Measurements from ENCODE around the gene TIAM2. TPM values are rescaled to one million over a fixed set of nuclear protein-coding genes. Genes with fewer than 3 reads are reported as not detected.
A peak's percentile ranks its signal among the peaks of the same experiment; 100 is the strongest.
"Not testable (repeated sequence)": the region's sequence is repeated elsewhere in the genome, so short reads cannot be mapped to it uniquely, and the experiment has no call there.

Gene TIAM2
- total and polyA plus RNA-seq, 7 experiments from 2014 or later = 0.66 to 11.6 (median 6.0) TPM

DNA sequence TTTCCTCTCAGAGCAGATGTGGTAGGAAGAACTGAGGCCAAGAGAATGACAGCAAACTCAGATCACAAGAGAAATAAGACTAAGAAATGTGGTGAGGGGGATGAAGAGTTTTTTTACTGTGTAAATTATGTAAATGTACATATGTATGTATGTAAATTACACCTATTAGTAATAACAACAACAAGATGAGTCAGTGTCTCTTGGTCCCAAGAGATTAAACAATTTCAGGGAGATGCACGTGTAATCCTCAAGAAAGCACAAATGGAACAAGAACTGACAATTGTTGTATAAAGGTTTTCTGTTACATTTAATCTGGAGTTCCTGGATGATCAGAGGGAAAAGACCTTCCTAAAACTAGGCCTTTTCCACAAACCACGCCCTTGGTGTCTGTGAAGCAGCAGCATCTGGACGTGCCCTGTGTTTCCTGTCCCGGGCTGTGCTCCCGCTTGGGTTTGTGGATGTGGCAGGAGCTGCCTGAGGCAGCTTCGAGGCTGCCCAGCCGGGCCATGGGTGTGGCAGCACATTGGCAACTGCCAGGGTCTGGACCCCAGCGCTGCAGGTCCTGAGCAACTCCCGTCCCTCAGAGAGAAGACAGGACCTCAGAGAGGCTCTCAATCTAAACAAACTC lies 269.7 kb downstream of the TIAM2 start:
- peak overlapping the region in 2 of 9 donors; percentile 8 to 53 for H3K27ac Mint-ChIP-seq
- intact Hi-C loops (cut with micrococcal nuclease) = loop anchor here in 1 of 2 donors (5.0 kb wide), 1 partner anchor 88 kb away; no protein-coding TSS in a partner anchor
- no peak for DNase-seq
- H3K4me1 Mint-ChIP-seq = peaks cover 6 to 24% (median 10%) of the 10 kb centered on the region in 7 donors
- H3K27me3 ChIP-seq (ENCODE audit: control insufficient read depth in 2 of 2, insufficient read depth in 2 of 2, low read length in 2 of 2) = no peaks in the 10 kb centered on the region
- ChIA-PET CTCF (no interaction called here), POLR2A (no interaction called here)
- ATAC-seq = no peak
- H3K36me3 Mint-ChIP-seq = peaks cover 5 to 55% (median 21%) of the 10 kb centered on the region in 5 donors
- peaks cover 0 to 4% of the 10 kb centered on the region in 2 donors for H3K4me1 ChIP-seq (ENCODE audit: control insufficient read depth in 2 of 2, insufficient read depth in 2 of 2, low read length in 2 of 2)
- no peak overlapping the region for H3K4me3 Mint-ChIP-seq
- H3K9me3 Mint-ChIP-seq = no peaks in the 10 kb centered on the region
- no peak overlapping the region for H3K27ac ChIP-seq (ENCODE audit: low read depth, low read length)
- no peaks in the 10 kb centered on the region for H3K27me3 Mint-ChIP-seq
- H3K9me3 ChIP-seq (ENCODE audit: control insufficient read depth in 2 of 3, low read length in 3 of 3) = no peaks in the 10 kb centered on the region
- H3K4me3 ChIP-seq (ENCODE audit: low read length) = no peak overlapping the region
- peaks cover 0 to 32% (median 0%) of the 10 kb centered on the region in 3 experiments for H3K36me3 ChIP-seq (ENCODE audit: control insufficient read depth in 2 of 3, insufficient read depth in 3 of 3, low read length in 3 of 3)

- intact Hi-C loops (cut with micrococcal nuclease) = loop anchor here in 1 of 2 donors (5.0 kb wide), 1 partner anchor 89 kb away; no protein-coding TSS in a partner anchor
- no peaks in the 10 kb centered on the region for H3K9me3 Mint-ChIP-seq
- peaks cover 7 to 51% (median 21%) of the 10 kb centered on the region in 5 donors for H3K36me3 Mint-ChIP-seq
- no peak overlapping the region for H3K4me3 Mint-ChIP-seq
- peaks cover 0 to 21% (median 0%) of the 10 kb centered on the region in 3 experiments for H3K36me3 ChIP-seq (ENCODE audit: control insufficient read depth in 2 of 3, insufficient read depth in 3 of 3, low read length in 3 of 3)
- H3K27ac ChIP-seq (ENCODE audit: low read depth, low read length) = no peak overlapping the region
- peak overlapping the region in 1 of 9 donors; percentile 26 for H3K27ac Mint-ChIP-seq
- POLR2A ChIA-PET = no interaction called here
- no peaks in the 10 kb centered on the region for H3K9me3 ChIP-seq (ENCODE audit: control insufficient read depth in 2 of 3, low read length in 3 of 3)
- ATAC-seq = no peak
- CTCF ChIA-PET = no interaction called here
- H3K4me1 ChIP-seq (ENCODE audit: control insufficient read depth in 2 of 2, insufficient read depth in 2 of 2, low read length in 2 of 2) = peaks cover 0 to 4% of the 10 kb centered on the region in 2 donors
- no peaks in the 10 kb centered on the region for H3K27me3 ChIP-seq (ENCODE audit: control insufficient read depth in 2 of 2, insufficient read depth in 2 of 2, low read length in 2 of 2)
- H3K4me1 Mint-ChIP-seq = peaks cover 6 to 27% (median 10%) of the 10 kb centered on the region in 7 donors
- H3K27me3 Mint-ChIP-seq = no peaks in the 10 kb centered on the region
- no peak for DNase-seq
- no peak overlapping the region for H3K4me3 ChIP-seq (ENCODE audit: low read length)
These were observed 270.9 kb downstream of the TIAM2 start for GRCh38 chr6:155265843-155266535.

GRCh38 chr6:155267411-155267810 lies 272.3 kb downstream of the TIAM2 start:
- CTCF ChIA-PET = interaction anchor here (1.1 kb wide), 1 partner anchor 10 kb away, joined by 3 read pairs; no protein-coding TSS in a partner anchor
- no peaks in the 10 kb centered on the region for H3K9me3 ChIP-seq (ENCODE audit: control insufficient read depth in 2 of 3, low read length in 3 of 3)
- peaks cover 4 to 39% (median 21%) of the 10 kb centered on the region in 5 donors for H3K36me3 Mint-ChIP-seq
- DNase-seq = no peak
- no peak for ATAC-seq
- intact Hi-C loops (cut with micrococcal nuclease) = loop anchor here in 1 of 2 donors (5.0 kb wide), 1 partner anchor 90 kb away; no protein-coding TSS in a partner anchor
- H3K4me1 ChIP-seq (ENCODE audit: control insufficient read depth in 2 of 2, insufficient read depth in 2 of 2, low read length in 2 of 2) = peaks cover 0 to 4% of the 10 kb centered on the region in 2 donors
- H3K36me3 ChIP-seq (ENCODE audit: control insufficient read depth in 2 of 3, insufficient read depth in 3 of 3, low read length in 3 of 3) = peaks cover 0 to 24% (median 0%) of the 10 kb centered on the region in 3 experiments
- H3K9me3 Mint-ChIP-seq = no peaks in the 10 kb centered on the region
- no peak overlapping the region for H3K27ac Mint-ChIP-seq
- H3K4me3 Mint-ChIP-seq = no peak overlapping the region
- H3K27ac ChIP-seq (ENCODE audit: low read depth, low read length) = no peak overlapping the region
- POLR2A ChIA-PET = interaction anchor here (0.6 to 1.2 kb wide), 2 partner anchors 10 to 152 kb away, joined by 3 read pairs; no protein-coding TSS in a partner anchor
- H3K4me1 Mint-ChIP-seq = peaks cover 6 to 29% (median 9%) of the 10 kb centered on the region in 7 donors
- H3K27me3 ChIP-seq (ENCODE audit: control insufficient read depth in 2 of 2, insufficient read depth in 2 of 2, low read length in 2 of 2) = no peaks in the 10 kb centered on the region
- H3K27me3 Mint-ChIP-seq = no peaks in the 10 kb centered on the region
- no peak overlapping the region for H3K4me3 ChIP-seq (ENCODE audit: low read length)

- POLR2A ChIA-PET = interaction anchor here (1.2 kb wide), 1 partner anchor 9 kb away, joined by 3 read pairs; no protein-coding TSS in a partner anchor
- H3K27me3 Mint-ChIP-seq; H3K4me3 Mint-ChIP-seq; H3K9me3 Mint-ChIP-seq; H3K27me3 ChIP-seq (ENCODE audit: control insufficient read depth in 2 of 2, insufficient read depth in 2 of 2, low read length in 2 of 2); H3K4me1 ChIP-seq (ENCODE audit: control insufficient read depth in 2 of 2, insufficient read depth in 2 of 2, low read length in 2 of 2); H3K9me3 ChIP-seq (ENCODE audit: control insufficient read depth in 2 of 3, low read length in 3 of 3); H3K27ac ChIP-seq (ENCODE audit: low read depth, low read length); H3K4me3 ChIP-seq (ENCODE audit: low read length): not testable (repeated sequence)
- CTCF ChIA-PET = interaction anchor here (1.0 to 1.4 kb wide), 3 partner anchors 9 to 594 kb away, joined by 3 read pairs; no protein-coding TSS in a partner anchor
- ATAC-seq = peak; percentile 67
- peaks cover 3 to 42% (median 21%) of the 10 kb centered on the region in 5 donors for H3K36me3 Mint-ChIP-seq
- peak in 3 of 9 donors; percentile 5 to 24 (median 11) for DNase-seq
- peaks cover 5 to 33% (median 11%) of the 10 kb centered on the region in 7 donors for H3K4me1 Mint-ChIP-seq
- peaks cover 0 to 28% (median 0%) of the 10 kb centered on the region in 3 experiments for H3K36me3 ChIP-seq (ENCODE audit: control insufficient read depth in 2 of 3, insufficient read depth in 3 of 3, low read length in 3 of 3)
- peak overlapping the region in 3 of 9 donors; percentile 1 to 17 (median 2) for H3K27ac Mint-ChIP-seq
- intact Hi-C loops (cut with micrococcal nuclease) = loop anchor here (1.0 to 5.0 kb wide), 3 partner anchors 91 to 339 kb away; no protein-coding TSS in a partner anchor
These were observed 273.2 kb downstream of the TIAM2 start for GRCh38 chr6:155268088-155268867.

DNA sequence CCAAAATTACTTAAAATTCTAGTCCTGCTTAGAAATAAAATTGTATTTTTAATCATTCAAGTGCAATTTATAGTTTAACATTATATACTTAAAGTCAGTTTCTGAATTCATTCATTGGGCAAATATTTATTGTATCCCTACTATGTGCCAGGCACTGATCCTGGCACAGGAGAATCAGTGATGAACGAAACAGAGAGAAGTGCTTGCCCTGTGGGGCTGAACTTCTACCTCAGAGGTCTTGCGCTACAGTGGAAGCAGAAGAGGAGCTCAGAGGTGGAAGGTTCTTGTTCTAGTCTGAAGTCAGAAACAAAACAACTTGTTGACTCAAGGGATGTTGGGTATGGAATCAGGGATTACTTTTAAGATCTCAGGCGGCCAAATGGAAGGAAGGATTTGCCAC lies 274.6 kb downstream of the TIAM2 start:
- Histone ChIP-seq H3K9me3 (ENCODE audit: control insufficient read depth in 2 of 3, low read length in 3 of 3) (no peaks in the 10 kb centered on the region), H3K27me3 (ENCODE audit: control insufficient read depth in 2 of 2, insufficient read depth in 2 of 2, low read length in 2 of 2) (no peaks in the 10 kb centered on the region), H3K4me1 (ENCODE audit: control insufficient read depth in 2 of 2, insufficient read depth in 2 of 2, low read length in 2 of 2) (peaks cover 0 to 4% of the 10 kb centered on the region in 2 donors), H3K27ac (ENCODE audit: low read depth, low read length) (no peak overlapping the region), H3K4me3 (ENCODE audit: low read length) (no peak overlapping the region), H3K36me3 (ENCODE audit: control insufficient read depth in 2 of 3, insufficient read depth in 3 of 3, low read length in 3 of 3) (peaks cover 0 to 29% (median 0%) of the 10 kb centered on the region in 3 experiments)
- Mint-ChIP-seq H3K4me1 (peaks cover 9 to 34% (median 14%) of the 10 kb centered on the region in 7 donors), H3K9me3 (no peaks in the 10 kb centered on the region), H3K4me3 (no peak overlapping the region), H3K27me3 (no peaks in the 10 kb centered on the region), H3K36me3 (peaks cover 7 to 35% (median 12%) of the 10 kb centered on the region in 5 donors), H3K27ac (peak overlapping the region in 2 of 9 donors; percentile 3)
- POLR2A ChIA-PET = no interaction called here
- ATAC-seq (no peak), DNase-seq (no peak)
- intact Hi-C loops (cut with micrococcal nuclease) = loop anchor here (2.0 to 10.0 kb wide), 3 partner anchors 92 to 345 kb away; no protein-coding TSS in a partner anchor
- CTCF ChIA-PET = interaction anchor here (1.4 kb wide), 1 partner anchor 12 kb away, joined by 3 read pairs; no protein-coding TSS in a partner anchor

- Mint-ChIP-seq H3K27me3 (no peaks in the 10 kb centered on the region), H3K4me3 (no peak overlapping the region), H3K4me1 (peaks cover 9 to 35% (median 14%) of the 10 kb centered on the region in 7 donors), H3K27ac (peak overlapping the region in 1 of 9 donors; percentile 3), H3K36me3 (peaks cover 7 to 33% (median 14%) of the 10 kb centered on the region in 5 donors), H3K9me3 (no peaks in the 10 kb centered on the region)
- no peak for ATAC-seq
- intact Hi-C loops (cut with micrococcal nuclease) = loop anchor here in 1 of 2 donors (10.0 kb wide), 1 partner anchor 346 kb away; no protein-coding TSS in a partner anchor
- Histone ChIP-seq H3K4me1 (ENCODE audit: control insufficient read depth in 2 of 2, insufficient read depth in 2 of 2, low read length in 2 of 2) (peaks cover 0 to 4% of the 10 kb centered on the region in 2 donors), H3K27ac (ENCODE audit: low read depth, low read length) (no peak overlapping the region), H3K4me3 (ENCODE audit: low read length) (no peak overlapping the region), H3K27me3 (ENCODE audit: control insufficient read depth in 2 of 2, insufficient read depth in 2 of 2, low read length in 2 of 2) (no peaks in the 10 kb centered on the region), H3K36me3 (ENCODE audit: control insufficient read depth in 2 of 3, insufficient read depth in 3 of 3, low read length in 3 of 3) (peaks cover 0 to 28% (median 0%) of the 10 kb centered on the region in 3 experiments), H3K9me3 (ENCODE audit: control insufficient read depth in 2 of 3, low read length in 3 of 3) (no peaks in the 10 kb centered on the region)
- DNase-seq = no peak
- ChIA-PET POLR2A (no interaction called here), CTCF (no interaction called here)
These were observed 275.5 kb downstream of the TIAM2 start for GRCh38 chr6:155270561-155271091.
